Limb (tissue), 2 donors: Measurements from ENCODE around the gene COL4A4.

Experiments used
- DNase-seq, 2 donors: peaks; one replicate each; pipeline ENCODE4 v3.0.0-alpha.2; 2016; ENCODE audit errors: extremely low spot score in 2 of 2

COL4A4 gene

GRCh38 chr2:226983895-226984749, 179.9 kb downstream of the COL4A4 start:
- DNase-seq, result no peak

GRCh38 chr2:226981791-226982326, 182.1 kb downstream of the COL4A4 start:
- DNase-seq, result no peak

GRCh38 chr2:226979004-226979403, 185.0 kb downstream of the COL4A4 start:
- no peak for DNase-seq

GRCh38 chr2:226978300-226978699, 185.7 kb downstream of the COL4A4 start:
- no peak for DNase-seq

- DNase-seq, result peak in 1 of 2 donors; percentile 41
These were observed 186.2 kb downstream of the COL4A4 start for GRCh38 chr2:226977775-226978190.

GRCh38 chr2:226973816-226974215, 190.2 kb downstream of the COL4A4 start:
- no peak for DNase-seq

GRCh38 chr2:226971770-226972169, 192.2 kb downstream of the COL4A4 start:
- no peak for DNase-seq

- no peak for DNase-seq
These were observed 192.9 kb downstream of the COL4A4 start for GRCh38 chr2:226971084-226971483.

- DNase-seq, result no peak
These were observed 193.6 kb downstream of the COL4A4 start for GRCh38 chr2:226970362-226970761.

GRCh38 chr2:226969417-226970080, 194.5 kb downstream of the COL4A4 start:
- DNase-seq, result peak in 1 of 2 donors; percentile 43

GRCh38 chr2:226965376-226965775, 198.6 kb downstream of the COL4A4 start:
- DNase-seq, result no peak

GRCh38 chr2:226963528-226963927, 200.5 kb downstream of the COL4A4 start:
- DNase-seq, result no peak

- no peak for DNase-seq
These were observed 201.7 kb downstream of the COL4A4 start for GRCh38 chr2:226962176-226962773.

- no peak for DNase-seq
These were observed 204.6 kb downstream of the COL4A4 start for GRCh38 chr2:226959418-226959817.

- no peak for DNase-seq
These were observed 207.3 kb downstream of the COL4A4 start for GRCh38 chr2:226956659-226957058.

- DNase-seq, result no peak
These were observed 210.2 kb downstream of the COL4A4 start for GRCh38 chr2:226953826-226954225.

GRCh38 chr2:226953206-226953605, 210.8 kb downstream of the COL4A4 start:
- DNase-seq, result peak in 1 of 2 donors; percentile 15
